NCI-H2029 treated with DMSO at 0.1 percent for 48 hours (cell line): ENCODE results near the gene ACTN4.

Experiments used
- DNase-seq: peaks from one replicate; lab custom pipeline; 2025; lab: John Stamatoyannopoulos, UW

ACTN4 gene

DNA sequence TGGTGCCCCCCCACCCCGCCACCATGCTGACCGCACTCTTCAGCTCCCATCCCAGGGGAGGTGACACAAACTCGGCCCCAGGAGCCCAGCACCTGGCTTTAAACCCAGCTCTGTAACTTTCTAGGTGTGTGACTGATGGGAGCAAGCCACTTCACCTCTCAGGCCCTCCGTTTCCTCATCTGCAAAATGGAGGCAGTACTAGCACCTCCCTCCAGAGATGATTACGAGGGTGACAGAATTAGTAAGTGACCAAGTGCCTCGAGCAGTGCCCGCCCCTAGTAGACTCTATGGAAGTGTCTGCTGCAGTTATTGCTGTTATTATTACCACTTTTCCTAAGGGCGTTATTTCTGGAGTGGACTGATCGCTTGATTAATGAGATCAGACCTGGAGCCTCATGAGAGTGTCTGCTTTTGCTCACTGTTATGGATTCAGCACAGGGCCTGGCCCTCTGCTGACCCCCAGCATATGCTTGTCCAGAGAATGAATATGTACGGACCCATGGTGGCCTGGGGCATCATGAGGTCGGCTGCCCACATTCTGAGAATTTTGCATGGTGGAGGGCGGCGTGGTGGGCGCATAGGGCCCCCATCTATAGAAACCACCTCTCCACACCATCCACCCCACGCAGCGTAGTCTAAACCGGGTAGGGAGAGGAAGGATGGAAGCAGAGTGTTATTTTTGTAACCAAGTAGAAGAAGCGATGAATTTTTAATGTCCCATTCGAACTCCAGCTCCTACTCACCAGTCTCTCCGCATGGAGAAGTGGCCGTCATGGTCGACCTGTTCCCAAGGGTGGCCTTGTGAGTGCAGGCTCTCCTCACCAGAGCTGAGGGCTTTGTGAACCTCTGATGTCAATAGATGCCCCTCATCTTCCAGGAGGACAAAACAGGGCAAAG is 48.6 kb downstream of the ACTN4 start:
- no peak for DNase-seq

DNA sequence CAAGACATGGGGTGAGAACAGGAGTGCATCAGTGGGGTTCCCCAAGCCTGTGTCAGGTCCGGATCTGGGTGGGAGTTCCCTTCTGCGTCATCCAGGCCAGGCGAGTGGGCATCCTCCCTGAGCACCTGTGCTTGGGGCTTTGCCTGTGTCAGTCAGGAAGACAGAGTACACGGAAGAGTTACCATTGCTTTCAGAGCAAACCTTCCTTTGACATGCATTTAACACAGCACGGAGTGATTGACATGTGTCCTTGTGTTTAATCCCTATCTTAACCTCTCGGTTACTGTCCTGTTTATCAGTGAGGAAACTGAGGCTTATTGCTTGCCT is 49.2 kb downstream of the ACTN4 start:
- no peak for DNase-seq

DNA sequence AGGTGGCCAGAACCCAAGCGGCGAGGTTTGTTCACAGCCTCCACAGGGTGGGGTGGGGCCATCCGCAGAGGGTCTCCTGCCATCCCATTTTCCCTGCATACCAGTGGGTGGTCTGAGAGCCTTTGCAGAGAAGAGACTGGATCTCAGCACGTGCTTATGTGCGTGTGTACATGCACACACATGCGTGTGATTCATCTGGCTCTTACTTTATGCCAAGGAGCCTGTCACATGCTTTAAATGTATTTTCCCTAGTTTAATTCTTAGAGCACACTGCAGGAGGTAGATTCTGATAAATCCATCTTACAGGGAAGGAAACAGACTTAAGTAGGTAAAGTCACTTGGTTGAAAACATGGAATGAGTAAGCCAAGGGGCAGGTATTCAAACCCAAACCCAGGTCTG is 49.7 kb downstream of the ACTN4 start:
- no peak for DNase-seq

DNA sequence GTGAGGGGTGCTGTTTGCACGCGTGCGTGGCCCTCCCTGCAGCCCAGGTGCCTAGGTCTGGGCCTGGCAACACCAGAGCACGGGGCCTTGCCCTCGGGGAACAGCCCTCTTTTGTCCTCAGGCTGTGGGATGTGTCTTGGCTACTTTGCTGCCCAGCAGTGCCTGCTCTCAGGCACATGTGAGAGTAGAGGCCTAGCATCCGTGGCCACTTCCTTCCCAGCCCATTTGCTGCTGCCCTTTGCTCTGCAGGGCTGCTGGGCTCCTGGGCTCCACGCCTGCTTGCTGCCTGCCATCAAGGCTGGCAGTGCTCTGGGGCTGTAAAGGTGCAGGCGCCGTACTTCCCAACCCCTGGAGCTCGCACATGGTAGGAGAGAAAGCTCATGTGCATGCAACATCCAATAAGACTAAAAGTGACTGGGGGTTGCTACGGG is 50.2 kb downstream of the ACTN4 start:
- DNase-seq = no peak

DNA sequence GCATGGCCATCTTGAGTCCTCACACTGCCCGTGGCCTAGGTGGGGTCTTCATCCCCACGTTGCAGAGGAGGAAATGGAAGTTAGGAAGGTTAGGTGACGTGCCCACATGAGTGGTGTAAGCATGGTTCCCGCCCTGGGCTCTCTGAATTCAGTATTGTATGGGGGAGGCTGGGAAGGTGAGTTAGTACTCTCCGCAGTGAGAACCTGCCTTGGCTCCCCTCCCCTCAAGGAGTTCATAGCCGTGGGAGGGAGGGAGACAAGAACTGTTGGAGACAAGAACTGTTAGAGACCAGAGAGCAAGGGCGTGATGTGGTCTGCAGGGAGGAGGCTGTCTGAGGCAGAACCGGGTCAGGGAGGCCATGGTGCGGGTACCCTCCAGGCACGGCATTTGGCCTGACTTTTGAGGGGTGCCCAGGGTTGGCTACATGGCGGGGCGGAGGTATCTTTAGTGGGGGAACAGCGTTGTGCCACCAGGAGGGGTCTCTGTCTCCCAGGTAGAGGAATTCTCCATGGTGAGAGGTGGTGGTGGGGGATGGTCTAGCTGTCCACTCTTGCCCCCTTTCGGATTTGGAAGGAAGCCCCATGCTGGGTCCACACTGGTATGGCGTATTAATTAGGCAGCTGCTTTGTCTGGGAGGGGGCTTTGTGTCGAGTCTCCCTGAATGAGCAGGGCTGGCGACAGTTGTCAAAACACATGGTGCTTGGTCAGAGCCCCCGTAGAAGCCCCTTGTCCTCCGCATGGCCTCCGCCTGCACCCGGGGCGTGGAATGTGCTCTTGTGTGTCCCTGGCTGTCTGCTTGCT is 51.0 kb downstream of the ACTN4 start:
- DNase-seq = no peak

DNA sequence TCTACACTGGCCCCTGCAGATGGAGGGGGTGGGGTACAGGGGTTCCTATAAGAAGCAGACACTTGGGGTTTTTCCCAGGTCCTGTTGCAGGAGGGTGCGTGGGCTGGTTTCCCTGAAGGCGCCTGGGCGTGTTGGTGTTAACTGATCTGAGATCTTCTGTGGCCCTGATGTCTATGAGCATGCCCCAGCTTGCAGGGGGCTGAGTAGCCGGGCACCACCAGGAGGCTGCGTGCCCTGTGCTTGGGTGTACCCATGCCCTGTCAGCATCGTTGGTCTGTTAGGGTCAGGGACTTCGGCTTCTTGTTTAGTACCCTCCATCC is 51.5 kb downstream of the ACTN4 start:
- no peak for DNase-seq

DNA sequence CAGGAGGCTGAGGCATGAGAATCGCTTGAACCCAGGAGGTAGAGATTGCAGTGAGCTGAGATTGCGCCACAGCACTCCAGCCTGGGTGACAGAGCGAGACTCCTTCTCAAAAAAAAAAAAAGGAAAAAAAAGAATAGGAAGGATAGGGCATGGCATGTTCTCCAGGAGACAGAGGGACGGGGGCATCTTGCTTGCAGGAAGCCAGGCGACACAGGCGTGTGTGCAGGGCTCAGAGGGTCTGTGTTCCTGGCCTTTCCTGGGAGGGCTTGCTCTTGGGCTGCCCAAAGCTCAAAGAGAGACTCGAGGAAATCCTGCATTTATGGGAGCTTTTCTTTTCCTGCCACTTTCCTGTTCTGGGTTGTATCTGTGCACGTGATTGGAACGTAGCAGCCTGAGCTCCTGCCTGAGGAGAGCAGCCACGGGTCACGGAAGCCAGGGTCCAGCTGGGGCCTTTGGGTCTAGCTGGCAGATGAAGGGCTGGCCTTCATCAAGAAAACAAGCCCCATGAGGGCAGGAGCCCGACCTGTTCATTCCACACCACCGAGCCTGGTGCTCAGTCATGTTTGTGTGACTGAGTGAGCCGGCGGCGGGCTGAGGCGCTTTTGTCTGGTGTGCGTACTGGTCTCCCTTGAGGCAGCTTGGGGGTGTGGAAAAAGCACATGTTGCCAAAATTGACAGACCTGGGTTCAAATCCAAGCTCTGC is 52.3 kb downstream of the ACTN4 start:
- DNase-seq = no peak

DNA sequence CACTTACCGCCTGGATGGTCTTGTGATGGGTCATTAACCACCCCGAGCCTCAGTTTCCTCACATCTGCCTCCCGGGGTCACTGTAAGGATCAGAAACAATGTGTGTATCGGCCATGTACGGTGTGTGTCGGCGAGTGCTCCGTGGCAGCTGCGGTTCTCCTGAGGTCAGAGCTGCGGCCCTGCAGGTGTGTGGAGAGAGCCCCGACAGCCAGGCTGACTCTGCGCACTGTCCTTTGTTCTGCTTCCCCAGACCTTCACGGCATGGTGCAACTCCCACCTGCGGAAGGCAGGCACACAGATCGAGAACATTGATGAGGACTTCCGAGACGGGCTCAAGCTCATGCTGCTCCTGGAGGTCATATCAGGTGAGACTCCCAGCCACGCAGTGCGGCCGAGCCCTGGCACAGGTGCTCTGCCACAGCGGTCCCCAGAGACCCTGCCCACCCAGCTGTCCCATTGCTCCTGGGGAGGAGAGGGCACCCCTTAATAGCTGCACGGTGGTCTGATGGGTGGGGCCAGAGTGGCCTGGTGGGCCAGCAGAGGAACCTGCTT is 53.0 kb downstream of the ACTN4 start:
- no peak for DNase-seq

DNA sequence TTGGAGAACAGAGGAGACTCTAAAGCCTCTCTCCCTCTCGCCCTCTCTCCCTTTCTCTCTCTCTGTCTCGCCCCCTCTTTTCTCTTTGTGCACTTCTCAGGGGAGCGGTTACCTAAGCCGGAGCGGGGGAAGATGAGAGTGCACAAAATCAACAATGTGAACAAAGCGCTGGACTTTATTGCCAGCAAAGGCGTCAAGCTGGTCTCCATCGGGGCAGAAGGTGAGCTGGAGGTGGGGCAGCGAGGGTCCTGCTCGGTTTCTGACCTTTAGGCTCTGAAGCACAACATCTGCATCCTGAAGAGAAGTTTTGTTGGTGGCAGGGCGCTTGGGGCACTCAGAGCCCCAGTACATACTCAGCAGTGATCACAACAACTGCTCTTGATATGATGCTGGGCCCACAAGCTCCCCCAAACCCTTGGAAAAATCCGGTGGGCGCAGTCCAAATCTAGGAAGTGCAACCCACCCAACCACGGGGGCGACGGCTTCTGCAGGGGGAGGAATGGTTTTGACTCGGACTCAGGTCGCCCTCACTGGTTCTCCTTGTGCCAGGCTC is 53.5 kb downstream of the ACTN4 start:
- no peak for DNase-seq

DNA sequence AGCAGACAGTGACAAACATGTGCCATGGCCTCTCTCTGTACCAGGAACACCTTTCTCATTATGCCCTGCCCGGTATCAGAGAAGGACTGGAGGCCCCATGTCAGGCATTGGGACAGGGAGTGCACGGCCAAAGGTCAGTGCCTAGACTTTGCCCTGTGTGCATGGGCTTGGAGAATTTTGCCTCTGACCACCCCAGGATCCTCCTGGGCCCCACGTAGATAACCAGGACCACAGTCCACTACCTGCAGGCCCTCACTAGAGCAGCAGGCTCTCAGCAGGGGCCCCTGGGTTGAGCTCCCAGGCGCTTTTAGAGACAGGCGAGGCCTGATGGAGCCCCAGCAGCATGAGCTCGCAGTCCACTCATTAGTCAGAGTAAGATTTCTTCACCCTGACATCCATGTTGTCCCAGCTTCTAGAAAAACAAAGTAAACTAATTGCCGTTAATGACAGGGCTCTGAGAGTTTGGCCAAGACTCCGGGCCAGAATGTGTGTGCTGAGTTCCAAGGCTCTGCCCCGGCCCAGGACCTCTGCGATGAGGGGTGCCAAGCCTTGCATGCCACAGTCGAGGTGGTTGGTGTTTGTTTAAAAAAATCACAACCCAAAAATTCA is 54.1 kb downstream of the ACTN4 start:
- no peak for DNase-seq

DNA sequence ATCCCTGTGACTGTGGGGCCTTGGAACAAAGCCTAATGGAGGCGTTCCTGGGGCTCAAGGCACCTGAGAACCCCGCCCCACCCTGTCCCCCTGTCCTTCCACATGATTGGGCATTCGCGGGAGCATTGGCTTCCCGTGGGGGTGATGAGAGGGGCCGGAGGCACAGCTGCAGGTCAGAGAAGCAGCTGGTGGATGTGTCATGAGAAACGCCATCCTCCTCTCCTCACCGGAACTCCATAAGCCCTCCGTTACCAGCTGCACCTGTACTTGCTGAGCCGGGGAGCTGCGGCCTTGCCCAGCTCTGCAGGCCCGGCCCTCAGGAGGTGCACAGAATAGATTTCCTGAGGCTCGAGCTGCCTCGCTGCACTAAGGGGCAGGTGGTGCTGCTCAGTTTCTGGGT is 54.8 kb downstream of the ACTN4 start:
- DNase-seq = no peak

DNA sequence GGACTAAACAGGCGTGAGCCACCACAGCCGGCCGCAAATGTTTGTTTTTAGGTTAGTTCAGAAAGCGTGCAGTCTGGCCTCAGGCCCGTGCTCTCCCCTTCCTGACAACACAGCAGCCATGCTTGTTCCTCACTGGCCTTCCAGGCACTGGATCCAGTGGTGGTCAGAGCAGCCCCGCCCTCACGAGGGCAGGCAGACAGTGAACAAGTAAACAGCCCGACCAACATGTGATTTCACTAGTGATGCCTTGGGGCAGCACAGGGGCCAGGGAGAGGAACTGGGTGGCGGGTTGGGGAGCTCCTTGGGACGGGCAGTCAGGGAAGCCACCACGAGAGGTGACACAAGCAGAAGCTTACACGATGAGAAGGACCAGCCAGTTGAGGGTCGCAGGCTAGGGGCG is 56.1 kb downstream of the ACTN4 start:
- no peak for DNase-seq

DNA sequence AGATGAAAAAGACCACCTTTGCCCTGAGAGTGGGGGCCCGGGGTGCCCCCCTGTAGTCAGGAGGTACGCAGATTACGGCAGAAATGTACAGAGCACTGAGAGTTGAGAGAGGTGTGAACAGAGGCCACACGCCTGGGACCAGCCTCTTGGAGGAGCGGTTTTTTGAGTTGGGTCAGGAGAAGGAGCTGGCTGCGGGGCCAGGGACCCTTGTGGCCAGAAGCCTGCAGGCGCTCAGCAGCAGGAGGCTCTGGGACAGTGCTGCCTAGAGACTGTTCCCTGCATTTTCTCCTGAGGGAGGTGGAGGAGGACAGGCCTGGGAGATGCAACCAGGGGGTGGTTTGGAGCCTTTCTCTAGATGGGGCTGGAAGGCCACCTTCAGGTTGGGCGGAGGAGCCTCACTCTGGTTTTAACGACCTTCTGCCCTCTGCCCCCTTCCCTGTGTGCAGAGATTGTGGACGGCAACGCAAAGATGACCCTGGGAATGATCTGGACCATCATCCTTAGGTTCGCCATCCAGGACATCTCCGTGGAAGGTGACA is 57.1 kb downstream of the ACTN4 start:
- no peak for DNase-seq

DNA sequence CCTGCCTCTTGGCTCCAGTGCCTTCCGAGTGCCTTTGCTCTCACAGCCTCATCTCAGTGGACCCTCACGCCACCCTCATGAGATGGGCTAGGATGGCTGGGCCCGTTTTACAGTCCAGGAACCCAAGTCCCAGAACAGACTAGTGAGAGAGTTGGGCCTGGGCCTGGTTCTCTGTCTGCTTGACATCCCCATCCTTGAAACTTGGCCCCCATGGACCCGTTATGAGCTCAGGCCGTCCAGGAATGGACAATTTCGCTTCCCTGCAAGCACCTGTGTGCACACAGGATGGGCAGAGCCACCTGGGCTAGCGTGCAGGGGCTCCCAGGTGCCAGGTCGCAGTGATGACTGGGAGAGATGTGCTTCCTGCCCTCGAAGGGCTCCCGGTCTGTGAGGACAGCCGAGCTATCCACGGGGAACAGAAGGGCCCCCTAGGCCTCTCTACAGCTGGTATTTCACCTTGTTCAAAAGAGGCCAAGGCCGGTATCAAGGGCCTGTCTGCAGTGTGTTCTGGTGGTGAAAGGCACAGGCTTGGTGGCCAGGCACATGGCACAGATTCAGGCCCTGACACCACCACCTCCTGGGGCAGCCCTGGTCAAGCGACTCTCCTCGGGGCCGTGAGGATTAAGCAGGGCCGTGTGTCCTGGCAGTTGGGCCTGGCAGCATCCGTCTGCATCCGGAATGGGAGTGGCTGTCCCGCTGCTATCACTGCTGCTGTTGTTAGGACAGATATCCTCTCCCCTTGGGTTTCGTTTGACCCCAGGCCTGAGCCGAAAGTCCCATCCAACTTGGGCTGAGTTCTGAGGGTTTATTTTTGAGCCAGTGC is 58.0 kb downstream of the ACTN4 start:
- DNase-seq = no peak

DNA sequence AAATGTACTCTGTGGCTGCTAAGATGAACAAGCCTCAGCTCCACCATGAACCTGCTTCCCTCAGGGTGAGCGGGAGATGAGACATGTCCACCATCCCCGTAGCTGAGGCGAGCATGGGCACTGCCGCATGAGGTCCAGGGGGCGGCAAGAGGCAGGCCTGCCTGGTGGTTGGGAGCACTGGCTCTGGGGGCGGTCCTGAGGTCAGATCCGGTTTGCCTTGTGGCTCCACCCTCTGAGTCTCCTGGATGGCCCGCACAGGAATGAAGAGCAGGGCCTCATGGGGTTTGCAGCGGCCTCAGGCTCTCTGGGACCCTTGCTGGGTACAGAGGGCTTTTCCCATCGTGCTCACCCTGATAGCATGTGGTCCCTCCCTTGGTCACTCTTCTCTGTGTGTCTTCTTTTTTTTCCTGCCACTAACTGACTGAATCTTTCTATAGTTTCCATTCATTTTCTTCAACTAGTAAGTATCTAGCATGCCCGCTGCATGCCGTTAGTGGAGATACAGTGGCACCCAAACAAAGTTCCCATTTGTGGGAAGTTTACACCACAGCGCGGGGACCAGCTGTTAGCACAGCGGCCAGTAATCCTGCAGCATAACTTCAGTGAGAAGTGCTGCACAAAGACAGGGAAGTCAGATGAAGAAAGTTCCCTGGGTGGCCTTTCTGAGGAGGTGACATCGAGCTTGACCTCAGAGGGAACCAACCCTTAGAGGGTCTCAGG is 59.5 kb downstream of the ACTN4 start:
- DNase-seq = no peak

DNA sequence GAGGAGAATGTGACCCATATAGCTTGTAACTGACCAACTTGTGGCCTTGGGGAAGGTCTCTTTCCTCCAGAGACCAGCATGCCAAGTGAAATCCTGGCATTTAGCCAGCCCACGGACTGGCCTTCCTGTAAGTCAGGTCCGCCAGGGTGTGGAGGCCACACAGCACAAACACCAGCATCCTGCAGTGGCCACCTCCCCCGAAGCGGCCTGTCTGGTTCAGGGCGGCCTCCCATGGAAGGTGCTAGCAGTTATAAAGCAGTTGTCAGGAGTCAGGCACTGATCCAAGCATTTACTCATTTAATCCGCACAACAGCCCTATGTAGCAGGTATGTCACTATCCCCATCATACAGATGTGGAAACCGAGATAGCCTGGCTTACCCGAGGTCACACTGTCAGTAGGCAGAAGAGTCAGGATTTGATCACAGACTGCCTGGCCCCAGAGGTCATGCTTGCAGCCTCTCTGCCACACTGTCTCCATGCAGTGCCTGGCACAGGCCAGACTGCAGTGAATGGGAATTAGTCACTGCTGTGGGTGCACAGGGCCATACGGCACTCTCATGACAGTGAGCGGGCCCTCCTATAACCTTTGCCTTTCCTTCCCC is 60.2 kb downstream of the ACTN4 start:
- no peak for DNase-seq

DNA sequence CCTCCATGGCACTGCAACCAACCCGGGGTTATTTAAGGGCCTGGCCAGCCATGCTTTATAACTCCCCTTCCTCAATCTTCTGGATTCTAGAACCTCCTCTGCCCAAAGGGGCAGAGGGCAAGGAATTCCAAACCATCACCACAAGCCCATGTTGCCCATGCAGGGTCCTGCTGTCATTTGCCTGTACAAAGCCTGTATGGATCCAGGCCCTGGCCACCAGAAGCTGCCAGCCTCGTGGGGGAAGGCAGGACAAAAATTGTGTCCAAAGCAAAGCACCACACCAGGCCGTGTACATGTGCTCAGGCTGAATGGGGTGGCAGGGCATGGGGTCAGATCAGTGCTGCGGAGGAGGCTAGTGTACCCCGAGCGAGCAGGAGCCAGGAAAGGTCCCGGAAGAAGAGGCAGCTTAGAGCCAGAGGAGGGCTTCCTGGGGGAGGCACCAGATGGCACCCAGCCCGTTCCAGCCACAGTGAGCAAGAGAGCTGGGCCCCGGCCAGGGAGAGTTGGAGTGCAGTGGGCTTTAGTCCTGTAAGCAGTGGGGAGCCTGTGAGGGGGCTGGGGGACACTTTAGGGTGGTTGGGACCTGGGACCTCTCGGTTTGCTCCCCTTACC is 61.1 kb downstream of the ACTN4 start:
- DNase-seq = no peak

DNA sequence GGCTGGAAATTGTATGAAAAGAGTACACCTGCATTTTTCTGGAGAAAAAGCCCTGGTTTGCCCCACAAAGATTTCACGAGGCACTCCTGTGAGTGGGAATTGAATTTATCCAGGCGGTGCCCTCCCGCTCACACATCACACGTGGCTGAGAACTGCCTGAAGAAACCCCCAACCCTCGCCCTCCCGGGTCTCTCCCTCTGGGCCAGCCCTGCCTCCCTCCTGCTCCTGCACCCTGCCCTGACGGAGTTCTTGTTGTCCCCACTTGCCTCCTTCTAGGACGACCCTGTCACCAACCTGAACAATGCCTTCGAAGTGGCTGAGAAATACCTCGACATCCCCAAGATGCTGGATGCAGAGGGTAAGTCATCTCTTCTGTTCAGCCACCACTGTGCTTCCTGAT is 61.7 kb downstream of the ACTN4 start:
- DNase-seq = no peak
